Measurements from ENCODE around the gene TMEM245.
A peak's percentile ranks its signal among the peaks of the same experiment; 100 is the strongest.

Gene TMEM245

GRCh38 chr9:109047259-109047658, 72.5 kb downstream of the TMEM245 start:
- peaks cover 15% of the 10 kb centered on the region for H3K4me1 Mint-ChIP-seq (ENCODE audit: low read depth)
- H3K27me3 Mint-ChIP-seq = no peaks in the 10 kb centered on the region
- H3K36me3 Mint-ChIP-seq (ENCODE audit: low read depth) = peaks cover 94% of the 10 kb centered on the region
- no peak overlapping the region for H3K4me3 Mint-ChIP-seq
- no peak for DNase-seq
- H3K9me3 Mint-ChIP-seq = peaks cover 5% of the 10 kb centered on the region
- H3K27ac Mint-ChIP-seq = peak overlapping the region; percentile 11

GRCh38 chr9:109046346-109046745, 73.4 kb downstream of the TMEM245 start:
- Mint-ChIP-seq H3K9me3 (peaks cover 5% of the 10 kb centered on the region), H3K4me1 (ENCODE audit: low read depth) (peaks cover 15% of the 10 kb centered on the region), H3K36me3 (ENCODE audit: low read depth) (peaks cover 91% of the 10 kb centered on the region), H3K4me3 (no peak overlapping the region), H3K27ac (peak overlapping the region; percentile 69), H3K27me3 (no peaks in the 10 kb centered on the region)
- DNase-seq = no peak

- H3K27me3 Mint-ChIP-seq = no peaks in the 10 kb centered on the region
- peaks cover 91% of the 10 kb centered on the region for H3K36me3 Mint-ChIP-seq (ENCODE audit: low read depth)
- H3K9me3 Mint-ChIP-seq = peaks cover 5% of the 10 kb centered on the region
- peaks cover 15% of the 10 kb centered on the region for H3K4me1 Mint-ChIP-seq (ENCODE audit: low read depth)
- no peak overlapping the region for H3K27ac Mint-ChIP-seq
- no peak for DNase-seq
- H3K4me3 Mint-ChIP-seq = no peak overlapping the region
Measured at GRCh38 chr9:109043578-109043977, 76.2 kb downstream of the TMEM245 start.

- H3K4me3 Mint-ChIP-seq = no peak overlapping the region
- peaks cover 6% of the 10 kb centered on the region for H3K4me1 Mint-ChIP-seq (ENCODE audit: low read depth)
- H3K27me3 Mint-ChIP-seq = no peaks in the 10 kb centered on the region
- H3K36me3 Mint-ChIP-seq (ENCODE audit: low read depth) = peaks cover 88% of the 10 kb centered on the region
- H3K27ac Mint-ChIP-seq = no peak overlapping the region
- peaks cover 5% of the 10 kb centered on the region for H3K9me3 Mint-ChIP-seq
- DNase-seq = no peak
Measured at GRCh38 chr9:109040571-109040970, 79.2 kb downstream of the TMEM245 start.

GRCh38 chr9:109039539-109039938, 80.2 kb downstream of the TMEM245 start:
- H3K36me3 Mint-ChIP-seq (ENCODE audit: low read depth) = peaks cover 83% of the 10 kb centered on the region
- H3K27ac Mint-ChIP-seq = no peak overlapping the region
- no peak for DNase-seq

GRCh38 chr9:109037946-109038715, 81.6 kb downstream of the TMEM245 start:
- Mint-ChIP-seq H3K4me3 (no peak overlapping the region), H3K27ac (peak overlapping the region; percentile 26), H3K4me1 (ENCODE audit: low read depth) (peaks cover 6% of the 10 kb centered on the region), H3K27me3 (no peaks in the 10 kb centered on the region), H3K36me3 (ENCODE audit: low read depth) (peaks cover 81% of the 10 kb centered on the region), H3K9me3 (peaks cover 2% of the 10 kb centered on the region)
- DNase-seq = no peak

More at GRCh38 chr9:109039539-109039938, 80.2 kb downstream of the TMEM245 start:
- Mint-ChIP-seq H3K4me1 (ENCODE audit: low read depth) (peaks cover 6% of the 10 kb centered on the region), H3K27me3 (no peaks in the 10 kb centered on the region), H3K4me3 (no peak overlapping the region), H3K9me3 (peaks cover 5% of the 10 kb centered on the region)

GRCh38 chr9:109036744-109037680, 82.7 kb downstream of the TMEM245 start:
- H3K9me3 Mint-ChIP-seq = no peaks in the 10 kb centered on the region
- no peaks in the 10 kb centered on the region for H3K27me3 Mint-ChIP-seq
- peaks cover 82% of the 10 kb centered on the region for H3K36me3 Mint-ChIP-seq (ENCODE audit: low read depth)
- no peak overlapping the region for H3K4me3 Mint-ChIP-seq
- H3K27ac Mint-ChIP-seq = peak overlapping the region; percentile 3
- H3K4me1 Mint-ChIP-seq (ENCODE audit: low read depth) = peaks cover 6% of the 10 kb centered on the region
- no peak for DNase-seq

- H3K27me3 Mint-ChIP-seq = no peaks in the 10 kb centered on the region
- H3K9me3 Mint-ChIP-seq = no peaks in the 10 kb centered on the region
- H3K27ac Mint-ChIP-seq = no peak overlapping the region
- no peak for DNase-seq
- H3K4me3 Mint-ChIP-seq = no peak overlapping the region
- H3K36me3 Mint-ChIP-seq (ENCODE audit: low read depth) = peaks cover 84% of the 10 kb centered on the region
- H3K4me1 Mint-ChIP-seq (ENCODE audit: low read depth) = peaks cover 6% of the 10 kb centered on the region
Measured at GRCh38 chr9:109035684-109036423, 83.9 kb downstream of the TMEM245 start.

- DNase-seq = no peak
- H3K9me3 Mint-ChIP-seq = no peaks in the 10 kb centered on the region
- no peaks in the 10 kb centered on the region for H3K27me3 Mint-ChIP-seq
- H3K27ac Mint-ChIP-seq = no peak overlapping the region
- no peak overlapping the region for H3K4me3 Mint-ChIP-seq
- peaks cover 82% of the 10 kb centered on the region for H3K36me3 Mint-ChIP-seq (ENCODE audit: low read depth)
- peaks cover 6% of the 10 kb centered on the region for H3K4me1 Mint-ChIP-seq (ENCODE audit: low read depth)
Measured at GRCh38 chr9:109033941-109034700, 85.6 kb downstream of the TMEM245 start.

GRCh38 chr9:109031241-109031640, 88.5 kb downstream of the TMEM245 start:
- DNase-seq = no peak
- no peak overlapping the region for H3K27ac Mint-ChIP-seq
- peaks cover 7% of the 10 kb centered on the region for H3K4me1 Mint-ChIP-seq (ENCODE audit: low read depth)
- H3K27me3 Mint-ChIP-seq = no peaks in the 10 kb centered on the region
- no peak overlapping the region for H3K4me3 Mint-ChIP-seq
- H3K36me3 Mint-ChIP-seq (ENCODE audit: low read depth) = peaks cover 84% of the 10 kb centered on the region
- no peaks in the 10 kb centered on the region for H3K9me3 Mint-ChIP-seq

GRCh38 chr9:109030426-109030825, 89.3 kb downstream of the TMEM245 start:
- no peak for DNase-seq
- Mint-ChIP-seq H3K27me3 (no peaks in the 10 kb centered on the region), H3K36me3 (ENCODE audit: low read depth) (peaks cover 82% of the 10 kb centered on the region), H3K4me3 (no peak overlapping the region), H3K4me1 (ENCODE audit: low read depth) (peaks cover 3% of the 10 kb centered on the region), H3K27ac (no peak overlapping the region), H3K9me3 (no peaks in the 10 kb centered on the region)

GRCh38 chr9:109028457-109028856, 91.3 kb downstream of the TMEM245 start:
- H3K4me3 Mint-ChIP-seq = no peak overlapping the region
- peaks cover 3% of the 10 kb centered on the region for H3K4me1 Mint-ChIP-seq (ENCODE audit: low read depth)
- H3K27ac Mint-ChIP-seq = no peak overlapping the region
- no peaks in the 10 kb centered on the region for H3K27me3 Mint-ChIP-seq
- no peaks in the 10 kb centered on the region for H3K9me3 Mint-ChIP-seq
- DNase-seq = no peak
- peaks cover 83% of the 10 kb centered on the region for H3K36me3 Mint-ChIP-seq (ENCODE audit: low read depth)

- Mint-ChIP-seq H3K4me1 (ENCODE audit: low read depth) (peaks cover 3% of the 10 kb centered on the region), H3K36me3 (ENCODE audit: low read depth) (peaks cover 78% of the 10 kb centered on the region), H3K27me3 (no peaks in the 10 kb centered on the region), H3K9me3 (no peaks in the 10 kb centered on the region), H3K4me3 (no peak overlapping the region), H3K27ac (no peak overlapping the region)
- no peak for DNase-seq
Measured at GRCh38 chr9:109027176-109027575, 92.6 kb downstream of the TMEM245 start.

- no peaks in the 10 kb centered on the region for H3K27me3 Mint-ChIP-seq
- no peaks in the 10 kb centered on the region for H3K9me3 Mint-ChIP-seq
- no peak overlapping the region for H3K27ac Mint-ChIP-seq
- peaks cover 71% of the 10 kb centered on the region for H3K36me3 Mint-ChIP-seq (ENCODE audit: low read depth)
- H3K4me3 Mint-ChIP-seq = no peak overlapping the region
- no peak for DNase-seq
- H3K4me1 Mint-ChIP-seq (ENCODE audit: low read depth) = peaks cover 3% of the 10 kb centered on the region
Measured at GRCh38 chr9:109026306-109026705, 93.4 kb downstream of the TMEM245 start.
